Measurements from ENCODE around the gene KCNE5. TPM values are rescaled to one million over a fixed set of nuclear protein-coding genes. Genes with fewer than 3 reads are reported as not detected.
A peak's percentile ranks its signal among the peaks of the same experiment; 100 is the strongest.

KCNE5 gene
- total and polyA plus RNA-seq, 7 experiments from 2014 or later, result 0.21 to 0.39 (median 0.24) TPM; not detected in 4

DNA sequence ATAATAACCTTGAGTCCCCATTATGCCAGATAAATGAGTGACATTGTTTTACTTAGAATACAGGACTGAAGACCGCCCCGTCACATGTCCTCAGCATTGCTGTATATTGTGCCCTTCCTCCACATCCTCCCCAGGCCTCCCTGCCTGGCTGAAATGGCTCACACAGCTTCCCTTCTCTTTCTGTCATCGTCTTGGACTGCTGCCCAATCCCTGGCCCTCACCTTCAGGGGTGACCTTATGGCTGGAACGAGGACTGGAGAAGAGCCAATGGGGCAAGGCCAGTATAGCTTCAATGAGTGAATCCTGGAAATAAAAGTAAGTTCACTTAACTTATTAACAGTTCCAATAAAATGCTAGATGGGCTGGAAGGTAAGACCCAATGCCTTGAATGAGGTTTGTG lies 2.7 kb downstream of the KCNE5 start:
- H3K9me3 ChIP-seq (ENCODE audit: control insufficient read depth in 2 of 3, low read length in 3 of 3), result no peaks in the 10 kb centered on the region
- no peak overlapping the region for H3K4me3 ChIP-seq (ENCODE audit: low read length)
- no peak overlapping the region for H3K27ac ChIP-seq (ENCODE audit: low read depth, low read length)
- H3K27me3 Mint-ChIP-seq, result no peaks in the 10 kb centered on the region
- H3K27ac Mint-ChIP-seq, result no peak overlapping the region
- H3K4me3 Mint-ChIP-seq, result no peak overlapping the region
- H3K36me3 Mint-ChIP-seq, result peaks cover 0 to 5% (median 0%) of the 10 kb centered on the region in 5 donors
- DNase-seq, result no peak
- H3K36me3 ChIP-seq (ENCODE audit: control insufficient read depth in 2 of 3, insufficient read depth in 3 of 3, low read length in 3 of 3), result no peaks in the 10 kb centered on the region
- POLR2A ChIA-PET, result no interaction called here
- H3K4me1 Mint-ChIP-seq, result peaks cover 0 to 9% (median 0%) of the 10 kb centered on the region in 7 donors
- CTCF ChIA-PET, result no interaction called here
- H3K27me3 ChIP-seq (ENCODE audit: control insufficient read depth in 2 of 2, insufficient read depth in 2 of 2, low read length in 2 of 2), result no peaks in the 10 kb centered on the region
- ATAC-seq, result no peak
- intact Hi-C loops (cut with micrococcal nuclease), result no loop called here
- no peaks in the 10 kb centered on the region for H3K9me3 Mint-ChIP-seq
- no peaks in the 10 kb centered on the region for H3K4me1 ChIP-seq (ENCODE audit: control insufficient read depth in 2 of 2, insufficient read depth in 2 of 2, low read length in 2 of 2)

DNA sequence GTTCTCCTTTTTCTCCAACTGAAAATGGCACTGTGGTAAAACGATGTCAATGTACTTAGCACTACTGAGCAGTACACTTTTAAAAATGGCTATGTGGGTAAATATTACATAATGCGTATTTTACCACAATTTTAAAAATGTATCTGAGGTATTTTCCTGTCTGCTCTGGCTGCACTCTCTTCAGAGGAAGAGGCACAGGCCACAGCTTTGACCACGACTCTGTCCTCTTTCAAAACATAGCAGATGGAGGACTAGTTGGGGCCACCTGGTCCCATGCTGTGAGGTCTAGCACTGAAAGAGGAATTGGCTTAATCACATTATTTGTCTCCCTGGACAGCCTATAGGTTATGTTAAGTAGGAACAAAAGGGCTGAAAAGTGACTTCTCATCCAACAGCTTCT lies 5.2 kb downstream of the KCNE5 start:
- CTCF ChIA-PET, result no interaction called here

DNA sequence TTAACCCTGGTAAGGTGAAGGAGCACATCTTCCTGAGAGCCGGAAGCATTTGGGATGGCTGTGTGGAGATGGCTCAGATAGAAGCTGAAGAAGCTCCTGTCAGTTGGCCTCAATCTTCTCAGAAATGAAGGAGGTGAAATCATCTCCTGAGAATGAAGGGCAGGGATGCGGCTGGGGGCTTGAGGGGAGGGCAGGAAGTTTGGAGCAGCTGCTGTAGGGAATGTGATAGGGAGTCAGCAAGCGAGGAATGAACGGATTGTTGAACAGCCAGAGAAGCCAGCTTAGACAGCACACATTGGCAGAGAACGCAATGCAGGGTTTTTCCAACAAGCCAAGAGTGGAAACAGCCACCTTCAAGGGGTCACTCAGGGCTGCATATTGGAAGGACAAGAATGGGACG lies 10.0 kb downstream of the KCNE5 start:
- intact Hi-C loops (cut with micrococcal nuclease), result no loop called here
- Mint-ChIP-seq H3K36me3 (no peaks in the 10 kb centered on the region), H3K27me3 (peaks cover 0 to 10% (median 0%) of the 10 kb centered on the region in 5 donors), H3K9me3 (peaks cover 0 to 2% (median 0%) of the 10 kb centered on the region in 11 donors), H3K4me3 (no peak overlapping the region), H3K27ac (no peak overlapping the region), H3K4me1 (no peaks in the 10 kb centered on the region)
- no peaks in the 10 kb centered on the region for H3K9me3 ChIP-seq (ENCODE audit: control insufficient read depth in 2 of 3, low read length in 3 of 3)
- POLR2A ChIA-PET, result no interaction called here
- CTCF ChIA-PET, result no interaction called here
- H3K4me3 ChIP-seq (ENCODE audit: low read length), result no peak overlapping the region
- no peaks in the 10 kb centered on the region for H3K27me3 ChIP-seq (ENCODE audit: control insufficient read depth in 2 of 2, insufficient read depth in 2 of 2, low read length in 2 of 2)
- DNase-seq, result no peak
- H3K36me3 ChIP-seq (ENCODE audit: control insufficient read depth in 2 of 3, insufficient read depth in 3 of 3, low read length in 3 of 3), result no peaks in the 10 kb centered on the region
- no peaks in the 10 kb centered on the region for H3K4me1 ChIP-seq (ENCODE audit: control insufficient read depth in 2 of 2, insufficient read depth in 2 of 2, low read length in 2 of 2)
- no peak overlapping the region for H3K27ac ChIP-seq (ENCODE audit: low read depth, low read length)
- ATAC-seq, result no peak

More for the DNA sequence above, 5.2 kb downstream of the KCNE5 start:
- Histone ChIP-seq H3K27ac (ENCODE audit: low read depth, low read length) (no peak overlapping the region), H3K4me3 (ENCODE audit: low read length) (no peak overlapping the region), H3K27me3 (ENCODE audit: control insufficient read depth in 2 of 2, insufficient read depth in 2 of 2, low read length in 2 of 2) (no peaks in the 10 kb centered on the region), H3K9me3 (ENCODE audit: control insufficient read depth in 2 of 3, low read length in 3 of 3) (no peaks in the 10 kb centered on the region), H3K4me1 (ENCODE audit: control insufficient read depth in 2 of 2, insufficient read depth in 2 of 2, low read length in 2 of 2) (no peaks in the 10 kb centered on the region), H3K36me3 (ENCODE audit: control insufficient read depth in 2 of 3, insufficient read depth in 3 of 3, low read length in 3 of 3) (no peaks in the 10 kb centered on the region)
- Mint-ChIP-seq H3K27me3 (no peaks in the 10 kb centered on the region), H3K36me3 (peaks cover 0 to 5% (median 0%) of the 10 kb centered on the region in 5 donors), H3K4me3 (no peak overlapping the region), H3K27ac (no peak overlapping the region), H3K4me1 (peaks cover 0 to 9% (median 0%) of the 10 kb centered on the region in 7 donors), H3K9me3 (no peaks in the 10 kb centered on the region)
- no peak for DNase-seq
- ATAC-seq, result peak; percentile 31
- POLR2A ChIA-PET, result no interaction called here
- intact Hi-C loops (cut with micrococcal nuclease), result no loop called here

DNA sequence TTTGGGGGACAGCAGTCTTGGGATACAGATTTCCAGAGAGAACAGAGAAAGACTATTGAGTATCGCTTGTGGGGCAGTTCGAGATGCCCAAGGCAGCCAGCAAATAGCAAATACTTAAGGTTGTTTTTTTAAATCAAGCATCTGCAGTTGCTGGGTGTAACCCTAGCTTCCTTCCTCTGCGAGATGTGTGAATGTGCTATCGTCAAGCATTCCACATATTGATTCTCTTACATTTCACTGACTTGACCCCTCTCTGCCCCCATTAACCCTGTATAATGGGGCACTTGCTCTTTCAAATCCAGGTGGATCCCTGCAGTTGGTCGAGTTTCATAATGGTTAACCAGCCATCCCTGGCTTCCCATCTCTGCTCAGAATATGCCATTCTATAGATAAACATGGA lies 23.5 kb downstream of the KCNE5 start:
- H3K4me3 Mint-ChIP-seq, result peak overlapping the region in 1 of 10 donors; percentile 43
- no peak for ATAC-seq

DNA sequence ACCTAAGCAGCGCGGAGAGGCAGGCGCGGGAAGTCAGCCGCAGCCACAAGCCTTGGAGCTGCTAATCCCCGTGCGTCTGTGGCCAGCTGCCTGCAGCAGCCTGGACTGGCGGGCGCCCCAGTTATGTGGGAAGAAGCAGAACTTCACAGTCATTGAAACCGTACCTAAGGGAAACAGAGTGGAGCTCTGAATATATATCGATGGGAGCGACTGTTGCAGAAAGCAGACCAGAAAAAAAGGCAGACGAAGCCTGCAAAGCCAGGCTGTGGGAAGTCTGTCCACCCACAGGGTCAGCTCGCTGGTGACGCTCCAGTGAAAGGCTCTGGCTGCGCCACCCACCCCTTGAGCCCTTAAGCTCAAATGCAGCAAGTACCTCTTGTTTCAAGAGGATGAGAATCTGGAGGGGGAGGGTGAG lies 24.7 kb downstream of the KCNE5 start:
- H3K36me3 Mint-ChIP-seq, result peaks cover 0 to 2% (median 0%) of the 10 kb centered on the region in 5 donors
- ATAC-seq (no peak), DNase-seq (no peak)
- H3K4me3 ChIP-seq (ENCODE audit: low read length), result no peak overlapping the region
- H3K27me3 Mint-ChIP-seq, result peaks cover 12 to 47% (median 36%) of the 10 kb centered on the region in 5 donors
- H3K27me3 ChIP-seq (ENCODE audit: control insufficient read depth in 2 of 2, insufficient read depth in 2 of 2, low read length in 2 of 2), result peaks cover 0 to 3% of the 10 kb centered on the region in 2 donors
- no peaks in the 10 kb centered on the region for H3K36me3 ChIP-seq (ENCODE audit: control insufficient read depth in 2 of 3, insufficient read depth in 3 of 3, low read length in 3 of 3)
- ChIA-PET POLR2A (no interaction called here), CTCF (no interaction called here)
- H3K4me1 Mint-ChIP-seq, result peaks cover 0 to 7% (median 0%) of the 10 kb centered on the region in 7 donors
- no peak overlapping the region for H3K4me3 Mint-ChIP-seq
- peaks cover 0 to 6% (median 0%) of the 10 kb centered on the region in 11 donors for H3K9me3 Mint-ChIP-seq
- no peak overlapping the region for H3K27ac ChIP-seq (ENCODE audit: low read depth, low read length)
- no peaks in the 10 kb centered on the region for H3K9me3 ChIP-seq (ENCODE audit: control insufficient read depth in 2 of 3, low read length in 3 of 3)
- no peaks in the 10 kb centered on the region for H3K4me1 ChIP-seq (ENCODE audit: control insufficient read depth in 2 of 2, insufficient read depth in 2 of 2, low read length in 2 of 2)
- H3K27ac Mint-ChIP-seq, result no peak overlapping the region
- intact Hi-C loops (cut with micrococcal nuclease), result no loop called here

More for the DNA sequence above, 23.5 kb downstream of the KCNE5 start:
- no peak for DNase-seq
- H3K27ac Mint-ChIP-seq, result no peak overlapping the region
- Histone ChIP-seq H3K27ac (ENCODE audit: low read depth, low read length) (no peak overlapping the region), H3K27me3 (ENCODE audit: control insufficient read depth in 2 of 2, insufficient read depth in 2 of 2, low read length in 2 of 2) (peaks cover 0 to 3% of the 10 kb centered on the region in 2 donors), H3K9me3 (ENCODE audit: control insufficient read depth in 2 of 3, low read length in 3 of 3) (no peaks in the 10 kb centered on the region), H3K4me1 (ENCODE audit: control insufficient read depth in 2 of 2, insufficient read depth in 2 of 2, low read length in 2 of 2) (no peaks in the 10 kb centered on the region), H3K36me3 (ENCODE audit: control insufficient read depth in 2 of 3, insufficient read depth in 3 of 3, low read length in 3 of 3) (no peaks in the 10 kb centered on the region), H3K4me3 (ENCODE audit: low read length) (no peak overlapping the region)
- H3K27me3 Mint-ChIP-seq, result peaks cover 25 to 54% (median 40%) of the 10 kb centered on the region in 5 donors
- ChIA-PET CTCF (no interaction called here), POLR2A (no interaction called here)
- peaks cover 0 to 5% (median 0%) of the 10 kb centered on the region in 5 donors for H3K36me3 Mint-ChIP-seq
- H3K4me1 Mint-ChIP-seq, result peaks cover 0 to 7% (median 0%) of the 10 kb centered on the region in 7 donors
- peaks cover 0 to 10% (median under 1%) of the 10 kb centered on the region in 11 donors for H3K9me3 Mint-ChIP-seq
- intact Hi-C loops (cut with micrococcal nuclease), result no loop called here

DNA sequence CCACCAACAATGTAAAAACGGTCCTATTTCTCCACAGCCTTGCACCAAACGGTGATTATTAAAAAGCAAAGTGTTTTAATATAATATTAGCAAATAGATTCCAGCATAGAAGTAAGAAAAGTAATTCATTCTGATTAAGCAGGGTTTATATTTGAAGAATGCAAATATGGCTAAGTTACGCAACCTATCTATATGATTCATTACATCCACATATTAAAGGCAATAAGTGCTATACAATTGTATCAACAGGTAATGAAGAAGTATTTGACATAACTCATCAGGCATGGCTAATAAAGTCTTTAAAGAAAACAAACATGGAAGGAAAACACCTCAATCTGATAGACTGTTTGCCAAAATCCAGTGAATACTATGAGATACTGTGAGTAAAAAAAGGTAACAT lies 29.0 kb downstream of the KCNE5 start:
- no peak overlapping the region for H3K27ac Mint-ChIP-seq
- H3K27me3 Mint-ChIP-seq, result peaks cover 5 to 16% (median 8%) of the 10 kb centered on the region in 5 donors
- no peak for DNase-seq
- ATAC-seq, result no peak
- peaks cover 0 to 5% (median 0%) of the 10 kb centered on the region in 7 donors for H3K4me1 Mint-ChIP-seq
- intact Hi-C loops (cut with micrococcal nuclease), result no loop called here
- Histone ChIP-seq H3K4me1 (ENCODE audit: control insufficient read depth in 2 of 2, insufficient read depth in 2 of 2, low read length in 2 of 2) (no peaks in the 10 kb centered on the region), H3K27me3 (ENCODE audit: control insufficient read depth in 2 of 2, insufficient read depth in 2 of 2, low read length in 2 of 2) (peaks cover 0 to 3% of the 10 kb centered on the region in 2 donors), H3K4me3 (ENCODE audit: low read length) (no peak overlapping the region), H3K27ac (ENCODE audit: low read depth, low read length) (no peak overlapping the region), H3K36me3 (ENCODE audit: control insufficient read depth in 2 of 3, insufficient read depth in 3 of 3, low read length in 3 of 3) (no peaks in the 10 kb centered on the region), H3K9me3 (ENCODE audit: control insufficient read depth in 2 of 3, low read length in 3 of 3) (no peaks in the 10 kb centered on the region)
- CTCF ChIA-PET, result no interaction called here
- peaks cover 0 to 2% (median 0%) of the 10 kb centered on the region in 5 donors for H3K36me3 Mint-ChIP-seq
- POLR2A ChIA-PET, result no interaction called here
- no peak overlapping the region for H3K4me3 Mint-ChIP-seq
- peaks cover 0 to 1% (median 0%) of the 10 kb centered on the region in 11 donors for H3K9me3 Mint-ChIP-seq

DNA sequence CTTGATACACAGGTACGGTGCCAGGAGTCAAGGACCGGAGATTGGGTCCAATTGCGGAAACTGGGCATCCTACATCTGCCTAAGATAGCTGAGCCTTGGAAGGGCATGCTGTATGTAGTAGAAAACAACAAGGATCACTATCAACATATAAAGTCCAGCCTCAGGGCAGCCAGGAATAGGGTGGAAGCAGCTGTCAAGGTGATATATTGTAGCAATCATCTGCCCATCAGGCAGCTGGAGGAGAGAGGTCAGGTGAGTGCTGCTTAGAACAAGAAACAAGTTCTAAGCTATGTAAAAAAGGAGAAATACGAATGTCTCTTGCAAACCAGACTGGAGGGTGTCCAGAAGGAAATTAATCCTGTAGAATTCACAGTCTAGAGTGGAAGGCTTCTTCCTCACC lies 34.8 kb downstream of the KCNE5 start:
- Histone ChIP-seq H3K27ac (ENCODE audit: low read depth, low read length) (no peak overlapping the region), H3K36me3 (ENCODE audit: control insufficient read depth in 2 of 3, insufficient read depth in 3 of 3, low read length in 3 of 3) (no peaks in the 10 kb centered on the region), H3K4me3 (ENCODE audit: low read length) (no peak overlapping the region), H3K4me1 (ENCODE audit: control insufficient read depth in 2 of 2, insufficient read depth in 2 of 2, low read length in 2 of 2) (no peaks in the 10 kb centered on the region), H3K27me3 (ENCODE audit: control insufficient read depth in 2 of 2, insufficient read depth in 2 of 2, low read length in 2 of 2) (no peaks in the 10 kb centered on the region), H3K9me3 (ENCODE audit: control insufficient read depth in 2 of 3, low read length in 3 of 3) (no peaks in the 10 kb centered on the region)
- H3K9me3 Mint-ChIP-seq, result no peaks in the 10 kb centered on the region
- peaks cover 0 to 11% (median 3%) of the 10 kb centered on the region in 5 donors for H3K27me3 Mint-ChIP-seq
- intact Hi-C loops (cut with micrococcal nuclease), result no loop called here
- POLR2A ChIA-PET, result no interaction called here
- no peak overlapping the region for H3K4me3 Mint-ChIP-seq
- DNase-seq, result no peak
- H3K4me1 Mint-ChIP-seq, result no peaks in the 10 kb centered on the region
- no peak for ATAC-seq
- no peak overlapping the region for H3K27ac Mint-ChIP-seq
- no peaks in the 10 kb centered on the region for H3K36me3 Mint-ChIP-seq
- CTCF ChIA-PET, result no interaction called here

All from naive thymus-derived CD4-positive, alpha-beta T cell (primary cell).